K562 (cell line): Measurements from ENCODE around the gene COG4. TPM values are rescaled to one million over a fixed set of nuclear protein-coding genes. Genes with fewer than 3 reads are reported as not detected.

ENCODE experiments used
- ARID2 ChIP-seq: fragments of 450-650 bp; IDR thresholded peaks from 2 replicates; pipeline ENCODE4 v1.6.1; 2017; ENCODE audit warnings: antibody characterized with exemption, mild to moderate bottlenecking
- DDX20 ChIP-seq: fragments of 450-650 bp; IDR thresholded peaks from 2 replicates; pipeline ENCODE4 v1.6.1; 2016; ENCODE audit warnings: missing genetic modification characterization, low read depth, mild to moderate bottlenecking, missing compliant biosample characterization, moderate library complexity
- HLTF ChIP-seq: fragments of 450-650 bp; IDR thresholded peaks from 2 replicates; pipeline ENCODE4 v1.6.1; 2016
- MEIS2 ChIP-seq: fragments of 450-650 bp; IDR thresholded peaks from 2 replicates; pipeline ENCODE4 v1.6.1; 2014; ENCODE audit warnings: mild to moderate bottlenecking; ENCODE audit not compliant: partially characterized antibody
- NBN ChIP-seq: fragments of 450-650 bp; IDR thresholded peaks from 2 replicates; pipeline ENCODE4 v1.6.1; 2016; ENCODE audit warnings: low read depth, mild to moderate bottlenecking
- NFE2L1 ChIP-seq: fragments of 450-650 bp; IDR thresholded peaks from 2 replicates; pipeline ENCODE4 v1.6.1; 2016; ENCODE audit warnings: missing genetic modification characterization, low read depth, mild to moderate bottlenecking, missing compliant biosample characterization, moderate library complexity, borderline replicate concordance
- NRF1 ChIP-seq, 2 experiments: fragments of 450-650 bp; IDR thresholded peaks in 1 of 2; conservative IDR thresholded peaks in 1 of 2; 2 replicates each; pipeline ENCODE4 v1.6.1; 2014; ENCODE audit warnings: mild to moderate bottlenecking in 2 of 2
- POLR2AphosphoS5 ChIP-seq: IDR thresholded peaks from 2 replicates; pipeline ENCODE4 v1.6.1; 2011; ENCODE audit warnings: mild to moderate bottlenecking, low read depth, low read length, moderate library complexity; ENCODE audit not compliant: control insufficient read depth, insufficient read depth
- POLR2H ChIP-seq: IDR thresholded peaks from 2 replicates; pipeline ENCODE4 v1.6.1; 2016; ENCODE audit warnings: missing genetic modification characterization, low read depth, mild to moderate bottlenecking, control low read depth, missing compliant biosample characterization, moderate library complexity
- PTRF ChIP-seq: fragments of 450-650 bp; IDR thresholded peaks from 2 replicates; pipeline ENCODE4 v1.6.1; 2016; ENCODE audit warnings: mild to moderate bottlenecking, missing genetic modification characterization, missing compliant biosample characterization
- U2AF2 ChIP-seq: fragments of 200-400 bp; formaldehyde crosslinking; optimal IDR thresholded peaks from 2 replicates; pipeline ENCODE3; 2017; ENCODE audit warnings: low read depth, mild to moderate bottlenecking, low read length
- VEZF1 ChIP-seq: fragments of 200-800 bp; sonication (Bioruptor generic); IDR thresholded peaks from 2 replicates; pipeline ENCODE4 v1.6.1; 2017; ENCODE audit warnings: missing genetic modification characterization, missing compliant biosample characterization
- XRCC5 ChIP-seq: fragments of 200-400 bp; formaldehyde crosslinking; IDR thresholded peaks from 2 replicates; pipeline ENCODE4 v1.6.1; 2017; ENCODE audit warnings: low read depth, mild to moderate bottlenecking, low read length
- YY1 ChIP-seq, 3 experiments: IDR thresholded peaks; 2 replicates each; pipeline ENCODE4 v1.6.1; 2011; ENCODE audit warnings: low read length in 2 of 3, mild to moderate bottlenecking in 2 of 3, moderate library complexity in 2 of 3, borderline replicate concordance in 1 of 3, control low read depth in 1 of 3, low read depth in 1 of 3; ENCODE audit not compliant: insufficient read depth in 3 of 3, insufficient replicate concordance in 2 of 3, control insufficient read depth in 1 of 3, insufficient read length in 1 of 3; ENCODE audit errors: extremely low read depth in 1 of 3
- ZBTB40 ChIP-seq, 2 experiments: fragments of 450-650 bp in 1 of 2; sonication (generic) in 1 of 2; formaldehyde crosslinking in 1 of 2; IDR thresholded peaks; 2 replicates each; pipeline versions ENCODE4 v1.7.1 to v1.9.0; 2016 to 2022; ENCODE audit warnings: inconsistent platforms in 1 of 2, mild to moderate bottlenecking in 1 of 2, missing genetic modification reagents in 1 of 2
- ZNF695 ChIP-seq: fragments of 450-650 bp; formaldehyde crosslinking; IDR thresholded peaks from 2 replicates; pipeline ENCODE4 v1.4.0; 2020; ENCODE audit warnings: mild to moderate bottlenecking, moderate library complexity
- polyA plus RNA-seq, 8 experiments: library from polyadenylated mRNA; depleted of rRNA in 4 of 8; stranded (reverse) in 5 of 8; unstranded in 3 of 8; fragments of >200 nt; fragmentation: Nextera tagmentation in 2 of 8; fragmentation: Illumina TruSeq in 1 of 8; extraction: Ambion mirVana in 2 of 8; extraction: Trizol in 1 of 8; gene quantifications; 2 replicates each; pipeline versions ENCODE4 v1.2.1 to v1.2.3, GENCODE V29; 2011 to 2014; ENCODE audit warnings: inconsistent platforms in 1 of 8, missing spikeins in 1 of 8
- total RNA-seq, 7 experiments: library from RNA; depleted of rRNA in 6 of 7; stranded (reverse); fragments of >200 nt in 6 of 7; fragmentation: Illumina TruSeq in 2 of 7; extraction: Trizol in 2 of 7; gene quantifications; 2 replicates each; pipeline versions ENCODE4 v1.2.1 to v1.2.3, GENCODE V29; 2011 to 2021; ENCODE audit warnings: low replicate concordance in 1 of 7

Gene COG4
- total and polyA plus RNA-seq, 9 of the 15 experiments (the other 6 are each of a cell fraction or from before 2014, with no cell fraction given) = 13.7 to 73.9 (median 44.2) TPM

GRCh38 chr16:70523743-70524398 is 517 bp upstream of the COG4 start, which contains the start of gene SF3B3 (continued):
- TF ChIP-seq ZBTB40 (IDR thresholded peaks at IDR 0.05) (peak; percentile 73), ZBTB40 (CRISPR knock-in tag; IDR thresholded peaks at IDR 0.05) (no peak), ARID2 (no peak), YY1 (IDR thresholded peaks at IDR 0.05; ENCODE audit: borderline replicate concordance in 1 of 3, control insufficient read depth in 1 of 3, extremely low read depth in 1 of 3, insufficient read depth in 3 of 3, insufficient read length in 1 of 3, insufficient replicate concordance in 2 of 3, low read depth in 1 of 3, low read length in 2 of 3) (peak; percentile 35 to 80 (median 55)), NBN (0 out of 2 replicates have a peak, but pooled peaks have one; percentile 28), U2AF2 (no peak), MEIS2 (no peak), POLR2H (peak; percentile 96), XRCC5 (0 out of 2 replicates have a peak, but pooled peaks have one; percentile 30), ZNF695 (CRISPR knock-in tag) (no peak), PTRF (tag) (no peak), NFE2L1 (no peak), VEZF1 (CRISPR knock-in tag) (peak; percentile 64; the same call in 1 of the 2 replicates), NRF1 (conservative IDR thresholded peaks at IDR 0.05 in 1 of 2, IDR thresholded peaks at IDR 0.05 in 1 of 2) (0 out of 4 replicates have a peak, but pooled peaks of 1 of the 2 experiments have one; percentile 8), HLTF (peak; percentile 44; the same call in 1 of the 2 replicates), POLR2AphosphoS5 (peak; percentile 84), DDX20 (tag) (no peak)
